Neural progenitor cell (in vitro differentiated cells): ENCODE measurements around the gene BNIP3. TPM values are rescaled to one million over a fixed set of nuclear protein-coding genes. Genes with fewer than 3 reads are reported as not detected.
A peak's percentile ranks its signal among the peaks of the same experiment; 100 is the strongest.

Experiments used
- DNase-seq: peaks from one replicate; pipeline ENCODE4 v3.0.0-alpha.2; 2016; ENCODE audit warnings: low spot score
- H2AFZ ChIP-seq: fragments of 200-600 bp; sonication (generic); replicated peaks from 2 replicates; pipeline ENCODE4 v1.6.1; 2016; ENCODE audit warnings: antibody characterized with exemption
- H3F3A ChIP-seq: fragments of 200-600 bp; sonication (generic); 2 replicates; pipeline ENCODE4 v1.6.1; 2016; ENCODE audit warnings: antibody characterized with exemption, low read depth
- H3K27ac ChIP-seq: fragments of 200-600 bp; sonication (generic); 2 replicates; pipeline ENCODE4 v1.5.1; 2016; ENCODE audit warnings: mild to moderate bottlenecking
- H3K27me3 ChIP-seq: fragments of 200-600 bp; sonication (generic); 2 replicates; pipeline ENCODE4 v1.6.1; 2016; ENCODE audit warnings: mild to moderate bottlenecking, moderate library complexity
- H3K36me3 ChIP-seq: fragments of 200-600 bp; sonication (generic); 2 replicates; pipeline ENCODE4 v1.5.1; 2016
- H3K4me1 ChIP-seq: fragments of 200-600 bp; sonication (generic); 2 replicates; pipeline ENCODE4 v1.6.1; 2016; ENCODE audit warnings: mixed run types
- H3K4me2 ChIP-seq: fragments of 200-600 bp; sonication (generic); 2 replicates; pipeline ENCODE4 v1.6.1; 2016
- H3K4me3 ChIP-seq: fragments of 200-600 bp; sonication (generic); 2 replicates; pipeline ENCODE4 v1.5.1; 2016
- H3K79me2 ChIP-seq: fragments of 200-600 bp; sonication (generic); 2 replicates; pipeline ENCODE4 v1.6.1; 2016; ENCODE audit warnings: low read depth
- H3K9ac ChIP-seq: fragments of 200-600 bp; sonication (generic); 2 replicates; pipeline ENCODE4 v1.6.1; 2016
- H3K9me3 ChIP-seq: fragments of 200-600 bp; sonication (generic); 2 replicates; pipeline ENCODE4 v1.5.1; 2016; ENCODE audit warnings: low read depth
- H4K20me1 ChIP-seq: fragments of 200-600 bp; sonication (generic); 2 replicates; pipeline ENCODE4 v1.6.1; 2016; ENCODE audit warnings: low read depth
- H3K27ac Mint-ChIP-seq: 3 replicates; pipeline ENCODE4 v1.8.0; 2021; ENCODE audit warnings: mixed read lengths
- H3K27me3 Mint-ChIP-seq: 2 replicates; pipeline ENCODE4 v1.8.0; 2022; ENCODE audit warnings: low read depth, mild to moderate bottlenecking, inconsistent platforms, moderate library complexity, mixed read lengths; ENCODE audit not compliant: insufficient read depth
- H3K36me3 Mint-ChIP-seq: 3 replicates; pipeline ENCODE4 v1.8.0; 2021; ENCODE audit warnings: mixed read lengths
- H3K4me1 Mint-ChIP-seq: 3 replicates; pipeline ENCODE4 v1.8.0; 2021; ENCODE audit warnings: mixed read lengths
- H3K4me3 Mint-ChIP-seq: 3 replicates; pipeline ENCODE4 v1.8.0; 2021; ENCODE audit warnings: mild to moderate bottlenecking, moderate library complexity, mixed read lengths
- H3K9me3 Mint-ChIP-seq: 3 replicates; pipeline ENCODE4 v1.8.0; 2020; ENCODE audit warnings: mixed read lengths
- CTCF ChIP-seq: fragments of 200-600 bp; sonication (generic); IDR thresholded peaks from 2 replicates; pipeline ENCODE4 v1.5.1; 2017; ENCODE audit warnings: antibody characterized with exemption, mild to moderate bottlenecking
- EZH2 ChIP-seq: fragments of 200-600 bp; sonication (generic); IDR thresholded peaks from 2 replicates; pipeline ENCODE4 v1.6.1; 2017; ENCODE audit warnings: antibody characterized with exemption, mild to moderate bottlenecking, moderate library complexity
- EZH2phosphoT487 ChIP-seq: fragments of 200-600 bp; sonication (generic); IDR thresholded peaks from 2 replicates; pipeline ENCODE4 v1.6.1; 2017; ENCODE audit warnings: antibody characterized with exemption
- total RNA-seq: library from RNA; depleted of rRNA; stranded (reverse); fragments of >200 nt; gene quantifications from 2 replicates; pipeline ENCODE4 v1.2.3, GENCODE V29; 2015; ENCODE audit warnings: low replicate concordance

The BNIP3 gene
- total RNA-seq, 1 donor from 2014 or later: 256 TPM

- no peak overlapping the region for H3K27ac Mint-ChIP-seq
- Histone ChIP-seq H3K4me1 (no peaks in the 10 kb centered on the region), H3K4me3 (no peak overlapping the region), H3K27me3 (no peaks in the 10 kb centered on the region), H3K27ac (no peak overlapping the region), H3K4me2 (no peak overlapping the region), H3K36me3 (no peaks in the 10 kb centered on the region), H3K79me2 (no peaks in the 10 kb centered on the region), H3F3A (no peaks in the 10 kb centered on the region), H3K9ac (no peak overlapping the region), H4K20me1 (no peaks in the 10 kb centered on the region), H2AFZ (no peak overlapping the region), H3K9me3 (no peaks in the 10 kb centered on the region)
- no peaks in the 10 kb centered on the region for H3K4me1 Mint-ChIP-seq
- H3K4me3 Mint-ChIP-seq: no peak overlapping the region
- TF ChIP-seq EZH2: no peak
- TF ChIP-seq EZH2phosphoT487: no peak
- TF ChIP-seq CTCF: no peak
- H3K9me3 Mint-ChIP-seq: no peaks in the 10 kb centered on the region
- H3K36me3 Mint-ChIP-seq: peaks cover 49% of the 10 kb centered on the region
- no peak for DNase-seq
- H3K27me3 Mint-ChIP-seq: peaks cover 2% of the 10 kb centered on the region
Observed at GRCh38 chr10:131942455-131942854, 39.3 kb downstream of the BNIP3 start.

- TF ChIP-seq EZH2phosphoT487 (no peak), CTCF (no peak), EZH2 (no peak)
- H2AFZ ChIP-seq: no peak overlapping the region
- Mint-ChIP-seq H3K36me3 (peaks cover 38% of the 10 kb centered on the region), H3K4me3 (no peak overlapping the region), H3K27me3 (peaks cover 2% of the 10 kb centered on the region), H3K9me3 (no peaks in the 10 kb centered on the region), H3K27ac (peak overlapping the region; percentile 29), H3K4me1 (peaks cover 6% of the 10 kb centered on the region)
- H3K27ac ChIP-seq: no peak overlapping the region
- H4K20me1 ChIP-seq: no peaks in the 10 kb centered on the region
- DNase-seq: no peak
- no peaks in the 10 kb centered on the region for H3K27me3 ChIP-seq
- no peak overlapping the region for H3K9ac ChIP-seq
- H3K4me2 ChIP-seq: no peak overlapping the region
- peaks cover 15% of the 10 kb centered on the region for H3K79me2 ChIP-seq
- no peak overlapping the region for H3K4me3 ChIP-seq
- no peaks in the 10 kb centered on the region for H3K36me3 ChIP-seq
- H3K4me1 ChIP-seq: no peaks in the 10 kb centered on the region
- no peaks in the 10 kb centered on the region for H3F3A ChIP-seq
- H3K9me3 ChIP-seq: no peaks in the 10 kb centered on the region
Observed at GRCh38 chr10:131938681-131939080, 43.0 kb downstream of the BNIP3 start.

GRCh38 chr10:131937836-131938235, 43.9 kb downstream of the BNIP3 start:
- TF ChIP-seq EZH2 (no peak), CTCF (no peak), EZH2phosphoT487 (no peak)
- H3F3A ChIP-seq: no peaks in the 10 kb centered on the region
- H3K36me3 ChIP-seq: no peaks in the 10 kb centered on the region
- peaks cover 24% of the 10 kb centered on the region for H3K79me2 ChIP-seq
- Mint-ChIP-seq H3K9me3 (no peaks in the 10 kb centered on the region), H3K4me3 (no peak overlapping the region), H3K27me3 (peaks cover 2% of the 10 kb centered on the region), H3K27ac (peak overlapping the region; percentile 15), H3K4me1 (peaks cover 10% of the 10 kb centered on the region), H3K36me3 (peaks cover 32% of the 10 kb centered on the region)
- H3K4me1 ChIP-seq: no peaks in the 10 kb centered on the region
- no peaks in the 10 kb centered on the region for H3K9me3 ChIP-seq
- no peaks in the 10 kb centered on the region for H4K20me1 ChIP-seq
- no peak overlapping the region for H2AFZ ChIP-seq
- no peaks in the 10 kb centered on the region for H3K27me3 ChIP-seq
- no peak overlapping the region for H3K9ac ChIP-seq
- H3K4me3 ChIP-seq: no peak overlapping the region
- DNase-seq: no peak
- H3K4me2 ChIP-seq: no peak overlapping the region
- H3K27ac ChIP-seq: no peak overlapping the region
